ENCODE data around the gene GFRAL. TPM values are rescaled to one million over a fixed set of nuclear protein-coding genes. Genes with fewer than 3 reads are reported as not detected.

The GFRAL gene
- total RNA-seq, 3 donors from 2014 or later (not counting 1 experiment from before 2014, with no cell fraction given), result not detected

DNA sequence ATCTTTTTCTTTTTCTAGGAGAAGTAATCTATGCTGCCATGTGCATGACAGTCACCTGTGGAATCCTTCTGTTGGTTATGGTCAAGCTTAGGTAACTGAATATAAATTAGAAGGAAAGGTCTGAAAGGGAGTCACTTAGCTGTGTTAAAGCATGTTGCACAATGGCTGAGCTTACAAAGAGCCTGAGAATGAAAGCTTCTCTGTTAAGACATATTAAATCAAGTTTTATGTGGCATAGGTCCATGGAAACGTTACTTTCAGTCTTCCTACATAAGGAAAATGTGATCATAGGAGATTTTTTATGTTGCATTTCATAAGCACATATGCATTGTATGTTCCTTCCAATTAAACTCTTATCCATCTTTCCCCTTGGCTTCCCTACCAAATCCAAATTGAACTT, 72.1 kb downstream of the GFRAL start:
- no peak for ATAC-seq

DNA sequence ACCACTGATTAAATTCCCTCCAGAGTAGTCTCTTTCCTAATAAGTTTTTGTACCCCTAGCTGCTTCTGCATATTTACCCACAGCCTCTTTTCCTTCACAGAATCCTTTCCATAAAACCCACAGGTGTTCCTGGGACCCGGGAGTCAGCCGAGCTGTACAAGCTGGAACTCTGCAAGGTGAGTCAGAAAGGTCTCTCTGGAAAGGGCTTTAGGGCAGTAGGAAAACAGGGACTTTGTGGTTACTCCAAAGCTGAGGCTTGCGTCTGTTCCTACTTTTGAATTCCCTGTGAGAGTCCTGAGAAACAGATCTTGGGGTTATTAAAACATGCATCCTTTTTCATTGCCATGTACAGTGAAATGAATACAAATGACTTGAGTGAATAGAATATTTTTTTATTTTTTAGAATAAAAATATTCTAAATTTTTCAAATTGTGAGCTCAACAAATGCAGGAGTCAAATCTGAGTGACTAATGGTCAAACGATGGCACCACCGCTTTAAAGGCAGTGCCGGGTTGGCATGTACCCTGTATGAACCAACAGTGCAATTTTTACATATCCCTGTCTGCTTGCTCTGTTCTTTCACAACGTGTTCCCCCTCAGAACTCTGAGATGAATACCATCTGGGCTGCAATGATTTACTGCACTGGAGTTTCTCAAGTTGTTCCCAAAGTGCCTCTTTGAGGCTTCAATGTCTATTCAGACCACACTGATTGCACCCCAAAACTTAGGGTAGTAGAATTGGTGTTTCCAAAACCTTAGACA, 78.4 kb downstream of the GFRAL start:
- H3K36me3 ChIP-seq (ENCODE audit: control insufficient read depth, insufficient read depth, low read length), result no peaks in the 10 kb centered on the region
- intact Hi-C loops (cut with micrococcal nuclease), result no loop called here
- no peak for ATAC-seq
- no peak overlapping the region for H3K27ac ChIP-seq (ENCODE audit: low read length)
- no peaks in the 10 kb centered on the region for H3K4me1 ChIP-seq (ENCODE audit: control insufficient read depth, insufficient read depth, low read length)
- Mint-ChIP-seq H3K27me3 (ENCODE audit: low read depth in 2 of 2) (no peaks in the 10 kb centered on the region), H3K4me1 (no peaks in the 10 kb centered on the region), H3K36me3 (no peaks in the 10 kb centered on the region), H3K27ac (no peak overlapping the region), H3K9me3 (peaks cover 6 to 12% of the 10 kb centered on the region in 2 donors), H3K4me3 (no peak overlapping the region)
- 84% methylated on average over 7 of the region's 7 CpGs for WGBS (ENCODE audit: insufficient coverage)
- TF ChIP-seq CTCF (IDR thresholded peaks at IDR 0.05), result no peak
- H3K9me3 ChIP-seq (ENCODE audit: control insufficient read depth, insufficient read depth, low read length), result no peaks in the 10 kb centered on the region
- H3K4me3 ChIP-seq (ENCODE audit: low read length), result no peak overlapping the region
- H3K27me3 ChIP-seq (ENCODE audit: control insufficient read depth, insufficient read depth, low read length), result no peaks in the 10 kb centered on the region
- DNase-seq, result no peak

More for the DNA sequence above, 72.1 kb downstream of the GFRAL start:
- WGBS (ENCODE audit: insufficient coverage), result no CpG with 5 or more reads among the region's 1 CpG
- no peak overlapping the region for H3K4me3 Mint-ChIP-seq
- peaks cover 0 to 9% of the 10 kb centered on the region in 2 donors for H3K9me3 Mint-ChIP-seq
- H3K27ac Mint-ChIP-seq, result no peak overlapping the region
- Histone ChIP-seq H3K9me3 (ENCODE audit: control insufficient read depth, insufficient read depth, low read length) (no peaks in the 10 kb centered on the region), H3K4me1 (ENCODE audit: control insufficient read depth, insufficient read depth, low read length) (no peaks in the 10 kb centered on the region), H3K36me3 (ENCODE audit: control insufficient read depth, insufficient read depth, low read length) (no peaks in the 10 kb centered on the region), H3K4me3 (ENCODE audit: low read length) (no peak overlapping the region), H3K27me3 (ENCODE audit: control insufficient read depth, insufficient read depth, low read length) (no peaks in the 10 kb centered on the region), H3K27ac (ENCODE audit: low read length) (no peak overlapping the region)
- DNase-seq, result no peak
- no peaks in the 10 kb centered on the region for H3K27me3 Mint-ChIP-seq (ENCODE audit: low read depth in 2 of 2)
- intact Hi-C loops (cut with micrococcal nuclease), result no loop called here
- no peaks in the 10 kb centered on the region for H3K4me1 Mint-ChIP-seq
- H3K36me3 Mint-ChIP-seq, result no peaks in the 10 kb centered on the region
- no peak for TF ChIP-seq CTCF (IDR thresholded peaks at IDR 0.05)

DNA sequence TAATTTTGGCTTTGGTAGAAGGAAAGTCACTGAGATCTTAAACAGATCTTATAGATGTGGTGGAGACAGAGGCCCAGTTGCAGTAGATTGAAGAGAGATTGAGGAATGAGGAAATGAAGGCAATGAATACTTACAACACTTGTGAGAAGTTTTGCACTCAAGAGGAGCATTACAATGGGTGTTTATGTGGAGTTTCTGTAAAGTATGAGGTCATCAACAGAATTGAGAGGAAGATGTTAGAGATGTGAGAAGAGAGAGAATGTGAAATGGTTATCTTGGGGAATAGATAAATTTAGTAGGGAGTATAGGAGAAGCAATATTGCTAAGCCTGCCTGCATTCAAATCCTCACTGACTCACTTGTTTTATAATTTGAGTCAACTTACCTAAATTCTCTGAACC, 83.4 kb downstream of the GFRAL start:
- no peak for DNase-seq
- H3K36me3 ChIP-seq (ENCODE audit: control insufficient read depth, insufficient read depth, low read length), result no peaks in the 10 kb centered on the region
- no peaks in the 10 kb centered on the region for H3K36me3 Mint-ChIP-seq
- no peak for TF ChIP-seq CTCF (IDR thresholded peaks at IDR 0.05)
- no peaks in the 10 kb centered on the region for H3K9me3 ChIP-seq (ENCODE audit: control insufficient read depth, insufficient read depth, low read length)
- no peak overlapping the region for H3K4me3 ChIP-seq (ENCODE audit: low read length)
- ATAC-seq, result no peak
- H3K4me1 ChIP-seq (ENCODE audit: control insufficient read depth, insufficient read depth, low read length), result no peaks in the 10 kb centered on the region
- no peak overlapping the region for H3K27ac ChIP-seq (ENCODE audit: low read length)
- H3K4me3 Mint-ChIP-seq, result no peak overlapping the region
- no peak overlapping the region for H3K27ac Mint-ChIP-seq
- intact Hi-C loops (cut with micrococcal nuclease), result no loop called here
- no peaks in the 10 kb centered on the region for H3K27me3 ChIP-seq (ENCODE audit: control insufficient read depth, insufficient read depth, low read length)
- H3K4me1 Mint-ChIP-seq, result no peaks in the 10 kb centered on the region
- peaks cover 9 to 14% of the 10 kb centered on the region in 2 donors for H3K9me3 Mint-ChIP-seq
- H3K27me3 Mint-ChIP-seq (ENCODE audit: low read depth in 2 of 2), result no peaks in the 10 kb centered on the region

GRCh38 chr6:55423933-55424332, 96.7 kb downstream of the GFRAL start:
- no peaks in the 10 kb centered on the region for H3K27me3 ChIP-seq (ENCODE audit: control insufficient read depth, insufficient read depth, low read length)
- no peaks in the 10 kb centered on the region for H3K36me3 ChIP-seq (ENCODE audit: control insufficient read depth, insufficient read depth, low read length)
- DNase-seq (no peak), ATAC-seq (no peak)
- no peak overlapping the region for H3K27ac ChIP-seq (ENCODE audit: low read length)
- no peaks in the 10 kb centered on the region for H3K9me3 ChIP-seq (ENCODE audit: control insufficient read depth, insufficient read depth, low read length)
- Mint-ChIP-seq H3K27me3 (ENCODE audit: low read depth in 2 of 2) (no peaks in the 10 kb centered on the region), H3K9me3 (peaks cover 8% of the 10 kb centered on the region in 2 donors), H3K27ac (no peak overlapping the region), H3K4me3 (no peak overlapping the region), H3K36me3 (no peaks in the 10 kb centered on the region), H3K4me1 (no peaks in the 10 kb centered on the region)
- no peaks in the 10 kb centered on the region for H3K4me1 ChIP-seq (ENCODE audit: control insufficient read depth, insufficient read depth, low read length)
- H3K4me3 ChIP-seq (ENCODE audit: low read length), result no peak overlapping the region
- 62% methylated on average over 2 of the region's 2 CpGs for WGBS (ENCODE audit: insufficient coverage)
- no peak for TF ChIP-seq CTCF (IDR thresholded peaks at IDR 0.05)
- intact Hi-C loops (cut with micrococcal nuclease), result no loop called here
